Upper lobe of left lung (tissue), 6 donors: ENCODE results near the gene WDR76. TPM values are rescaled to one million over a fixed set of nuclear protein-coding genes. Genes with fewer than 3 reads are reported as not detected.
"Not testable (repeated sequence)": the region's sequence is repeated elsewhere in the genome, so short reads cannot be mapped to it uniquely, and the experiment has no call there.

Experiments
- ATAC-seq, 2 donors: fragments of 200-7000 bp; cut with Tn5 transposase; one replicate each; pipeline ENCODE4 v1.9.1; 2022; ENCODE audit warnings: mild to moderate bottlenecking in 2 of 2, moderate library complexity in 2 of 2; ENCODE audit not compliant: low FRiP score in 2 of 2
- DNase-seq, 2 donors: peaks; one replicate each; pipeline ENCODE4 v3.0.0-alpha.2; 2019 to 2020
- H3K27ac ChIP-seq, 4 donors: fragments of 200-600 bp; sonication (generic); one replicate each; pipeline ENCODE4 v1.5.1; 2016 to 2019
- H3K27me3 ChIP-seq, 4 donors: fragments of 200-600 bp; sonication (generic); one replicate each; pipeline ENCODE4 v1.5.1; 2017 to 2019
- H3K36me3 ChIP-seq, 4 donors: fragments of 200-600 bp; sonication (generic); one replicate each; pipeline ENCODE4 v1.5.1; 2016 to 2019
- H3K4me1 ChIP-seq, 4 donors: fragments of 200-600 bp; sonication (generic); one replicate each; pipeline ENCODE4 v1.5.1; 2018 to 2019
- H3K4me3 ChIP-seq, 4 donors: fragments of 200-600 bp; sonication (generic); one replicate each; pipeline ENCODE4 v1.5.1; 2017 to 2019; ENCODE audit warnings: mild to moderate bottlenecking in 2 of 4, moderate library complexity in 1 of 4
- H3K9me3 ChIP-seq, 4 donors: fragments of 200-600 bp; sonication (generic); one replicate each; pipeline ENCODE4 v1.5.1; 2018 to 2019
- EP300 ChIP-seq, 4 donors: sonication (generic); formaldehyde crosslinking; IDR thresholded peaks; one replicate each; pipeline ENCODE4 v1.5.1; 2017; ENCODE audit warnings: antibody characterized with exemption in 4 of 4, control low read depth in 2 of 4
- POLR2A ChIP-seq, 4 donors: fragments of 450-650 bp; IDR thresholded peaks; one replicate each; pipeline ENCODE4 v1.5.1; 2016 to 2017; ENCODE audit warnings: antibody characterized with exemption in 4 of 4, mild to moderate bottlenecking in 2 of 4
- POLR2AphosphoS5 ChIP-seq, 2 donors: sonication (generic); formaldehyde crosslinking; IDR thresholded peaks; one replicate each; pipeline ENCODE4 v1.5.1; 2017; ENCODE audit warnings: antibody characterized with exemption in 2 of 2
- WGBS, 2 donors: methylation state at CpG; one replicate each; pipeline ENCODE4 v1.1.5; 2017 to 2018; 5-methylcytosine and 5-hydroxymethylcytosine counted together
- total RNA-seq, 6 donors: library from RNA; depleted of rRNA in 4 of 6; stranded (reverse); fragments of >200 nt in 4 of 6; gene quantifications; one replicate each; pipeline versions ENCODE4 v1.1.0 to v1.2.1, GENCODE V29; 2016 to 2021
- TF ChIP-seq, protein P1 (sequence below), 6 experiments: fragments of 450-650 bp in 4 of 6; fragments of 200-600 bp in 2 of 6; sonication (generic) in 2 of 6; IDR thresholded peaks; one replicate each; pipeline ENCODE4 v1.5.1; 2016 to 2019; ENCODE audit warnings: antibody characterized with exemption in 6 of 6
- donor health status: DM: no; HTN: no; CAD: no; lungs with moderate emphysema.
- donor health status: DM: no; HTN: yes; CAD: no; lungs with severe emphysema.

WDR76 gene
- total RNA-seq, 6 donors from 2014 or later: 0.89 to 10.1 (median 3.4) TPM

DNA sequence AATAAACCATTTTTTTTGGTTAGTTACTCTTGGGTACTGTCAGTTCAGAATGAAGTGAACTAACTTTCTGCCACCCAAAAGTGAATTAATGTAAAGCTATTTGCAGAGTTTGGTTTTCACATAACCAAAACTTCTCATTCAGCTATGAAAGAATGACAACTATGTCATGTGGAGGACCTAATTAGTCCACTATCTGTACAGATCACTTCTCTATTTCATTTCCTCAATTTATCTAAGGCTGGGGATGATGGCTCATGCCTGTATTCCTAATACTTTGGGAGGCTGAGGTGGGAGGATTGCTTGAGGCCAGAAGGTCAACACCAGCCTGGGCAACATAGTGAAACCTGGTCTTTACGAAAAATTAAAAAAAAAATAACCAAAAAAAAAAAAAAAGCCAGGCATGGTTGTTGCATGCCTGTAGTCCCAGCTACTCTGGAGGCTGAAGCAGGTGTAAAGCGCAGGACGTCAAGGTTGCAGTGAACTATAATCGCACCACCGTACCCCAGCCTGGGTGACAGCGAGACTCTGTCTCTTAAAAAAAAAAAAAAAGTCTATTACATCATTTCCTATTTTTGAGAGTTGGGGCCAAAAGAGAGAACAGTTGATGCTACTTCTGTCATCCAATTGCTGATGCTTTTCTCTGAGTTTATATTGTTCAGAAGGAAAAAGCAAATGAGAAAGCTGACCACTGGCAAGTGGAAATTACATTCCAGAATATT is 17.7 kb upstream of the WDR76 start:
- no peak overlapping the region for H3K4me3 ChIP-seq
- H3K36me3 ChIP-seq: peaks cover 36 to 100% (median 93%) of the 10 kb centered on the region in 4 donors
- peak overlapping the region in 1 of 4 donors; percentile 16 for H3K27ac ChIP-seq
- no peaks in the 10 kb centered on the region for H3K4me1 ChIP-seq
- 87 to 88% methylated on average over 6 of the region's 6 CpGs for whole genome bisulfite sequencing, 2 donors
- H3K9me3 ChIP-seq: no peaks in the 10 kb centered on the region
- no peak for DNase-seq
- ATAC-seq: peak in 1 of 2 donors; percentile 44
- TF ChIP-seq, protein P1, sequence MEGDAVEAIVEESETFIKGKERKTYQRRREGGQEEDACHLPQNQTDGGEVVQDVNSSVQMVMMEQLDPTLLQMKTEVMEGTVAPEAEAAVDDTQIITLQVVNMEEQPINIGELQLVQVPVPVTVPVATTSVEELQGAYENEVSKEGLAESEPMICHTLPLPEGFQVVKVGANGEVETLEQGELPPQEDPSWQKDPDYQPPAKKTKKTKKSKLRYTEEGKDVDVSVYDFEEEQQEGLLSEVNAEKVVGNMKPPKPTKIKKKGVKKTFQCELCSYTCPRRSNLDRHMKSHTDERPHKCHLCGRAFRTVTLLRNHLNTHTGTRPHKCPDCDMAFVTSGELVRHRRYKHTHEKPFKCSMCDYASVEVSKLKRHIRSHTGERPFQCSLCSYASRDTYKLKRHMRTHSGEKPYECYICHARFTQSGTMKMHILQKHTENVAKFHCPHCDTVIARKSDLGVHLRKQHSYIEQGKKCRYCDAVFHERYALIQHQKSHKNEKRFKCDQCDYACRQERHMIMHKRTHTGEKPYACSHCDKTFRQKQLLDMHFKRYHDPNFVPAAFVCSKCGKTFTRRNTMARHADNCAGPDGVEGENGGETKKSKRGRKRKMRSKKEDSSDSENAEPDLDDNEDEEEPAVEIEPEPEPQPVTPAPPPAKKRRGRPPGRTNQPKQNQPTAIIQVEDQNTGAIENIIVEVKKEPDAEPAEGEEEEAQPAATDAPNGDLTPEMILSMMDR (IDR thresholded peaks at IDR 0.05): no peak
- no peak for TF ChIP-seq EP300 (IDR thresholded peaks at IDR 0.05)
- TF ChIP-seq POLR2AphosphoS5 (IDR thresholded peaks at IDR 0.05): no peak
- no peak for TF ChIP-seq POLR2A (IDR thresholded peaks at IDR 0.05)
- H3K27me3 ChIP-seq: no peaks in the 10 kb centered on the region

DNA sequence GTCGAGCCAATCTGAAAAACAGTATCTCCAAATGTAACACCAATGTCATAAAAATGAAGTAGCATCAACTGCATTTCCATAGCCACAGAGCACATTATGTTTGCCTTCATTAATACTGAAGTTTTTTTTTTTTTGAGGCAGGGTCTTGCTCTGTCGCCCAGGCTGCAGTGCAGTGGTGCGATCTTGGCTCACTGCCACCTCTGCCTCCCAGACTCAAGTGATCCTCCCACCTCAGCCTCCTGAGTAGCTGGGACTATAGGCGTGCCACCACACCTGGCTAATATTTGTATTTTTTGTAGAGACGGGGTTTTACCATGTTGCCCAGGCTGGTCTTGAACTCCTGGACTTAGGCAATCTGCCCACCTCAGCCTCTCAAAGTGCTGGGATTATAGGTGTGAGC is 11.7 kb upstream of the WDR76 start:
- H3K36me3 ChIP-seq: peaks cover 30 to 76% (median 64%) of the 10 kb centered on the region in 4 donors
- DNase-seq, H3K4me3 ChIP-seq, ATAC-seq, H3K4me1 ChIP-seq, H3K9me3 ChIP-seq, H3K27me3 ChIP-seq, H3K27ac ChIP-seq: not testable (repeated sequence)
- 92 to 99% methylated on average over 5 of the region's 5 CpGs for whole genome bisulfite sequencing, 2 donors

DNA sequence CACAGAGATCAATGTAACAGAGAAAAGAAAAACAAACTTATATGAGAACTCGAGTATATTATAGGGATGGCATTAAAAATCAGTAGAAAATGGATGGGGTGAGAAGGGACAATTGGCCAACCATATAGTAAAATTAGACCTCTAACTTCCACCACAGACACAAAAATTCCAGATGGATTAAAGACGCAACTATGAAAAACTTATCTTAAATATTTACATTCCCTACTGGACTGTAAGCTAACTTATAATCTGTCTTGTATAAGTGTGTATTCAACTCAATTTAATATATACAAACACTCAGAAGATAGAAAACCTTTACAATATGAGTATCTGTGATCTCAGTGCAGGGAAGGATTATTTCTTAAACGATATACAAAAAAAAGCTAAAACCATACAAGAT is 5.3 kb upstream of the WDR76 start:
- no peak overlapping the region for H3K27ac ChIP-seq
- 52 to 66% methylated on average over 3 of the region's 3 CpGs for WGBS, 2 donors
- no peaks in the 10 kb centered on the region for H3K9me3 ChIP-seq
- H3K4me3 ChIP-seq: no peak overlapping the region
- TF ChIP-seq EP300 (IDR thresholded peaks at IDR 0.05) (no peak), POLR2A (IDR thresholded peaks at IDR 0.05) (no peak), POLR2AphosphoS5 (IDR thresholded peaks at IDR 0.05) (no peak)
- TF ChIP-seq, protein P1 (IDR thresholded peaks at IDR 0.05): no peak
- H3K27me3 ChIP-seq: no peaks in the 10 kb centered on the region
- peaks cover 27 to 45% (median 32%) of the 10 kb centered on the region in 4 donors for H3K4me1 ChIP-seq
- ATAC-seq (no peak), DNase-seq (no peak)
- peaks cover 0 to 17% (median 7%) of the 10 kb centered on the region in 4 donors for H3K36me3 ChIP-seq

DNA sequence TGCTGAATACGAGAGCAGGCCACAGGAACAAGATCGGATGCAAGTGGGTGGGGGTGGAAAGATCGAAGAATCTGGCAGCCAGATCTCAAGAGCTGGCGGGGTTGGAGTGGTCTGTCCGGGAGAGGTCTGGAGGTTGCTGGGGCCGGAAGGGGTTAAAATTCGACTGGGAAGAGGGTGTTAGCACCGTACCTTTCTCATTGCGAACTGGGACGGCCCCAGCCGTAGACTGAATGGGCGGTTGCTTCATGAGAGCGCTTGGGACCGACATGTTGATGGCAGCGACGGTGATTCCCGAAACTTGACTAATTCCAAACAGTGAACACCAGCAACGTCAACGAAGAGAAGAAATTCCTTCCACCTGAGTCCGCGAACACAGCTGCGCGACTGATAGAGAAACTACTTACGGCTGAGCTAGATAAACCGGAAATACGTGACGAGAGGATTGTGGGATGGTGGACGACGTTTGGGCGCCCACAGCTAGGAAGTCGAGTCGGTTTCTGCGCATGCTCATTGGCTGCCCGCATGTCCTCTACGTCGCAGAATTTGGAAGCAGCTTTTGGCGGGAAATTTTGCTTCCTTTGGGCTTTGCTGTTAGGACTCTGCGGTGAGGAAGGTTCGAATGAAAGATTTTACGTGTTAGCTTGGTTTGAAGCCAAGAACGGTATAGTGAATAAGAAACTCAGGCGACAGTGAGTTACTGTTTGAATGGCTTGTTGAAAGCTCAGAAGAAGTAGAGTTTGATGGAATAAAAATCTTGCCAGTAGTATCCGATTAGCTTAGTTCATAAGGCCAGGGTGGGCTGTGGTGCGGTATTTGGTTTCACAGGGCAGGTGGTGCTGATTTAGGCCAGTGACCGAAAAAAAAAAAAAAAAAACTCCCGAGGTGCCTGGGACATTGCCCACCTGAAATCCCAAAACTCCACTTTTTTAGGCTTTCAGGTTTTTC is 2.2 kb upstream of the WDR76 start, which contains the start of gene MFAP1:
Gene MFAP1, minus strand, starts transcription at position 389 of the 945 bp plus-strand sequence. Its CDS starts 121 bp downstream, at position 268.
- H3K4me3 ChIP-seq: peak within 1 kb of the TSS; percentile 46 to 87 (median 67)
- peak within 1 kb of the TSS; percentile 89 to 93 (median 90) for H3K27ac ChIP-seq
- TF ChIP-seq, protein P1 (IDR thresholded peaks at IDR 0.05): no peak
- TF ChIP-seq POLR2AphosphoS5 (IDR thresholded peaks at IDR 0.05): peak; percentile 96 to 98
- peak in 3 of 4 donors; percentile 72 to 87 (median 79) for TF ChIP-seq POLR2A (IDR thresholded peaks at IDR 0.05)
- peak in 1 of 4 donors; percentile 77 for TF ChIP-seq EP300 (IDR thresholded peaks at IDR 0.05)
- WGBS, 2 donors: 8 to 11% methylated on average over 33 to 46 of the region's 46 CpGs
- H3K36me3 ChIP-seq: peaks cover 0 to 4% (median 2%) of the 10 kb centered on the region in 4 donors
- H3K9me3 ChIP-seq: no peaks in the 10 kb centered on the region
- ATAC-seq (peak; percentile 93 to 95), DNase-seq (peak in 1 of 2 donors; percentile 97)
- no peaks in the 10 kb centered on the region for H3K27me3 ChIP-seq
- H3K4me1 ChIP-seq: peaks cover 27 to 63% (median 39%) of the 10 kb centered on the region in 4 donors

DNA sequence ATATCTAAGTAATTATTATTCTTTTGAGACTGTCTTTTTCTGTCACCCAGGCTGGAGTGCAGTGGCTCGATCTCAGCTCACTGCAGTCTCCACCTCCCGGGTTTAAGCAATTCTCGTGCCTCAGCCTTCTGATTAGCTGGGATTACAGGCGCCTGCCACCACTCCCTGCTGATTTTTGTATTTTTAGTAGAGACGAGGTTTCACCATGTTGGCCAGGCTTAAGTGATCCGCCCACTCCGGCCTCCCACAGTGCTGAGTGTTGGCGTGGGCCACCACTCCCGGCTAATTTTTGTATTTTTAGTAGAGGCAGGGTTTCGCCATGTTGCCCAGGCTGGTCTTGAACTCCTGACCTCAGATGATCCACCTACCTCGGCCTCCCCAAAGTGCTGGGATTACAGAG is 1.5 kb upstream of the WDR76 start:
- not testable (repeated sequence) for H3K9me3 ChIP-seq, H3K27ac ChIP-seq, ATAC-seq, DNase-seq, H3K4me3 ChIP-seq, H3K27me3 ChIP-seq, H3K36me3 ChIP-seq
- WGBS, 2 donors: 93 to 94% methylated on average over 11 of the region's 11 CpGs
- H3K4me1 ChIP-seq: peaks cover 27 to 63% (median 39%) of the 10 kb centered on the region in 4 donors
